Activated gamma-delta T cell treated with Interleukin-2 at 50 U/mL for 16 hours (primary cell): ENCODE results near the gene UQCC5.

Experiments
- DNase-seq: peaks from one replicate; pipeline ENCODE4 v3.0.0-alpha.2; 2020

Gene UQCC5

GRCh38 chr3:52536369-52537164 lies at the start of gene UQCC5:
Gene UQCC5 (plus strand): TSS chr3:52536605. CDS start chr3:52536756, 151 bp downstream.
- DNase-seq, result peak; percentile 95

GRCh38 chr3:52487050-52487787 lies 49.2 kb upstream of the UQCC5 start:
- DNase-seq, result no peak

GRCh38 chr3:52487788-52488691 lies 48.4 kb upstream of the UQCC5 start:
- DNase-seq, result no peak

GRCh38 chr3:52488746-52489145 lies 47.7 kb upstream of the UQCC5 start:
- DNase-seq, result no peak

- no peak for DNase-seq
Measured at GRCh38 chr3:52489453-52489852, 47.0 kb upstream of the UQCC5 start.

- DNase-seq, result no peak
Measured at GRCh38 chr3:52490035-52490938, 46.1 kb upstream of the UQCC5 start.

- DNase-seq, result no peak
Measured at GRCh38 chr3:52490939-52491526, 45.4 kb upstream of the UQCC5 start.

- no peak for DNase-seq
Measured at GRCh38 chr3:52492059-52492458, 44.3 kb upstream of the UQCC5 start.

GRCh38 chr3:52493232-52494017 lies 43.0 kb upstream of the UQCC5 start:
- DNase-seq, result no peak

GRCh38 chr3:52494445-52494844 lies 42.0 kb upstream of the UQCC5 start:
- no peak for DNase-seq

GRCh38 chr3:52494886-52495495 lies 41.4 kb upstream of the UQCC5 start, which contains the start of gene STAB1:
Gene STAB1 (plus strand): TSS chr3:52495338. CDS start chr3:52495414, 76 bp downstream.
- no peak for DNase-seq

GRCh38 chr3:52495777-52496602 lies 40.4 kb upstream of the UQCC5 start:
- DNase-seq, result no peak

- no peak for DNase-seq
Measured at GRCh38 chr3:52498137-52499054, 38.0 kb upstream of the UQCC5 start.

GRCh38 chr3:52501046-52501445 lies 35.4 kb upstream of the UQCC5 start:
- DNase-seq, result no peak

- DNase-seq, result no peak
Measured at GRCh38 chr3:52502001-52502400, 34.4 kb upstream of the UQCC5 start.

GRCh38 chr3:52502808-52503350 lies 33.5 kb upstream of the UQCC5 start:
- DNase-seq, result no peak

GRCh38 chr3:52503788-52504424 lies 32.5 kb upstream of the UQCC5 start:
- DNase-seq, result no peak
